ENCODE measurements around the gene KRTAP10-8.
"Not testable (repeated sequence)": the region's sequence is repeated elsewhere in the genome, so short reads cannot be mapped to it uniquely, and the experiment has no call there.

KRTAP10-8 gene

DNA sequence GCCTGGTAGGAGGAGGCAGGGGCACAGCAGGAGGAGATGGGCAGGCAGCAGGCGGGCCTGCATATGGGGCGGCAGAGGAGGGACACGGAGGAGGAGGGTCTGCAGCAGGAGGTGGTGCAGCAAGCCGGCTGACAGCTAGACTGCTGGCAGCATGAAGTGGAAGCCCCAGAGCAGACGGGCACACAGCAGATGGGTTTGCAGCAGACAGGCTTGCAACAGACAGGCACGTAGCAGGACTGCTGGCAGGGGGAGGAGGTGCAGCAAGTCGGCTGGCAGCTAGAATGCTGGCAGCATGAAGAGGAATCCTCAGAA lies 32.1 kb upstream of the KRTAP10-8 start:
- no peak for DNase-seq

DNA sequence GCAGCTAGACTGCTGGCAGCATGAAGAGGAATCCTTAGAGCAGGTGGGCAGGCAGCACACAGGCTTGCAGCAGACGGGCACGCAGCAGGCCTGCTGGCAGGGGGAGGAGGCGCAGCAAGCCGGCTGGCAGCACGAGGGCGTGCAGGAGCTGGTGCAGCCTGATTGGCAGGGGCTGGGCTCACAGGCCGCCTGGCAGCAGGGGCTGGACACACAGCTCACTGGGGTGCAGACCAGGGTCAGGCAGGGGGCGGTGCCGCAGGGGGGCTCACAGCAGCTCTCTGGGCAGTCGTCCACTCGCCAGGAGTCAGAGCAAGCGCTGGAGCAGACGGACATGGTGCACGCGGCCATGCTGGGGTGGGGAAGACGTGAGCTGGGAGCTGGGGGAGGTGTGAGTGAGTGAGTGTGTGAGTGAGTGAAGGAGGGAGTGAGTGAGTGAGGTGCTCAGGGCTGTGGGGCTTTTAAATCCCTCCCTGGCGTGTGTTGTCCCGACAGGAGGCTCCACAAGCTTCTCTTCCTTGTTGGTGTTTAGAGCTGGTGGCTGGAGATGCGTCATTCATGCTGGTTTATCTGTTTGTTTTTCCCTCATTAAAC lies 31.6 kb upstream of the KRTAP10-8 start, which contains the start of gene KRTAP10-5:
Gene KRTAP10-5 (minus strand): TSS at position 374 of the 591 bp plus-strand sequence. CDS start 26 bp downstream, at position 348.
- DNase-seq: not testable (repeated sequence)

GRCh38 chr21:44581158-44581557 lies 30.7 kb upstream of the KRTAP10-8 start:
- no peak for DNase-seq

DNA sequence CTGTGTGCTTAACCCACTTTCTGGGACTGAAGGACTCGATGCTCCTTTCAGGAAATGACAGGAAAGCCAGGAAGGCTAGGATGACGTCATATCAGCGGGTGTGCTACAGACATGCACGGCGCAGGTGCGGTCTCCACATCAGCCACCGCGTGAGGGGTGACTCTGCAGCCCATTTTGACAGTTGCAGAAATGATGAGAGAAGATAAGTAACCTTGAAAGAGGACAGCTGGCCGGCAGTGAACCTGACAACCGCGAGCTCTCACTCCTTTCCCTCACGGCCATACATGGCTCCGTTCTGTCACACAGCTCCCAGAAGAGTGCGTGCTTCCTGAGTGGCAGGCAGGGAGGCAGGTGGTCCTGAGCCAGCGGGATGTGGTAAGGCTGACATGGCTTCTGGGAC lies 29.8 kb upstream of the KRTAP10-8 start:
- DNase-seq: no peak

GRCh38 chr21:44583089-44583799 lies 28.6 kb upstream of the KRTAP10-8 start:
- no peak for DNase-seq

GRCh38 chr21:44583800-44584147 lies 28.1 kb upstream of the KRTAP10-8 start:
- DNase-seq: no peak

DNA sequence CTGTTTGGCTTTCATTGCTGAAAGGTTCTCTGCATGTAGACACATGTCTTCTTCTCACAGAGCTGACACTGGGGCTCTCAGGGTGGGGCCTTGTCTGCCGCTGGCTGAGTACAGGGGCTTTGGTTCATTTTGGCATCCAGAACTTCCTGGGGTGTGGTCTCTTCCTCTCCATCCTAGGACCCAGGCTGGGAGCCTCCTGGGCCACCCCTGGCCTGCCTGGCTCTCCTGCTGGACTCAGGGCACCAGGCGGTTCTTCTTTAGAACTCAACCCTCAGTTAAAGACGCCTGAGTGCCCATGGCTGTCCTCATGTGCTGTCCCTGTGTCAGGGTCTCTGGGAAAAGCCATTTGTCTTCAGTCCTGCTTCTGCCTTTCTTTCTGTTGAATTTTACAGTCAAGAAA lies 26.0 kb upstream of the KRTAP10-8 start:
- no peak for DNase-seq

GRCh38 chr21:44589094-44589493 lies 22.8 kb upstream of the KRTAP10-8 start:
- DNase-seq: no peak

- DNase-seq: no peak
Measured at GRCh38 chr21:44589586-44590305, 22.1 kb upstream of the KRTAP10-8 start.

DNA sequence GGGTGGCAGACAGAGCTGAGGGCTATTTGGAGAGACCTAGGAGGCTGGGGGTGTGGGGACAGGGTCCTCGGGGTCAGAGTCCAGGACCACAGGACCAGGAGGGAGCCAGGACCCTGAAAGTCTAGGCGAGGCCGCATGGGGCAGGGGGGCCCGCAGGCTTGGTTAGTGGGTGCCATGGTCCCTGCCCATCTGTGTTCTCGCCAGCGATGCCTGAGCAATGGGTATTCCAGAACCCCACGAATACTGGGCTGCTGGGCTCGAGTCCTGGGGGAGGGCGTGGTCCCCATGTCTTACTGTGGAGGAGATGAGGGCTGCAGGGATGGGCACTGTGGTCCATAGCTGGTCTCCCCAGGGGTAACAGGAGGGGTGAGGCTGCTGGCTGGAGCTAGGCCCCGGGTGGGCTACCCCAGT lies 21.6 kb upstream of the KRTAP10-8 start:
- no peak for DNase-seq

DNA sequence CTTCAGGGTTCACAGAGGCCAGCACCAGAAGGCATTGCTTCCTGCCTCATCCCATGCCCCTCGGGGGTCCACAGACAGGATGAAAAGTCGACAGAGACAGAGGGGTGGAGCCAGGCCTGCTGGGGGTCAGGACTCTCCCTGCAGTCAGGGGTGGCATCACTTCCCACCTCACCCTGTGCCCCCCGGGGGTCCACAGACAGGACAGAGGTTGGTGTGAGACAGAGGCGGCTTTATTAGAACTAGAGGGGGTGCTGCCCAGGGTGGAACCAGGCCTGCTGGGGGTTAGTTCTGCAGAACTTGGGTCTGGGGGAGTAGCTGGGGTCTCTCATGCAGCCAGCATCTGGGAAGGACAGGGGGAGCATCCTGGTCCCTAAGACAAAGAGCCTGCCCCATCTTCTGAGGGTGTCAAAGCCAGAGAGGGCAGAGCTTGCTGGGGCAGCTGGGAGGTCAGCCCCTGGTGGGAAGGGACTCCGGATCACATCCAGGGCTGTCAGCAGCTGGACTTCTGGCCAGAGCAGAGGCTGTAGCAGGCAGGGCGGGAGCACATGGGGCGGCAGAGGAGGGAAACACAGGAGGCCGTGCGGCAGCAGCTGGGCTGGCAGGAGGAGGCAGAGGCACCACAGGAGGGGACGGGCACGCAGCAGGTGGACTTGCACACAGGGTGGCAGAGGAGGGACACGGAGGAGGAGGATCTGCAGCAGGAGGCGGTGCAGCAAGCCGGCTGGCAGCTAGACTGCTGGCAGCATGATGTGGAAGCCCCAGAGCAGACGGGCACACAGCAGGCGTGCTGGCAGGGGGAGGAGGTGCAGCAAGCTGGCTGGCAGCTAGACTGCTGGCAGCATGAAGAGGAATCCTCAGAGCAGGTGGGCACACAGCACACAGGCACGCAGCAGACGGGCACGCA lies 20.7 kb upstream of the KRTAP10-8 start:
- not testable (repeated sequence) for DNase-seq

GRCh38 chr21:44591801-44592130 lies 20.1 kb upstream of the KRTAP10-8 start:
- not testable (repeated sequence) for DNase-seq

- DNase-seq: no peak
Measured at GRCh38 chr21:44592446-44593311, 19.2 kb upstream of the KRTAP10-8 start, which contains the start of gene KRTAP10-6. TSS of gene KRTAP10-6 (minus strand) at chr21:44592505. CDS start at chr21:44592484, 21 bp downstream.

GRCh38 chr21:44593598-44594405 lies 18.1 kb upstream of the KRTAP10-8 start:
- DNase-seq: no peak

- DNase-seq: no peak
Measured at GRCh38 chr21:44594406-44594916, 17.4 kb upstream of the KRTAP10-8 start.

- no peak for DNase-seq
Measured at GRCh38 chr21:44595524-44595923, 16.4 kb upstream of the KRTAP10-8 start.

DNA sequence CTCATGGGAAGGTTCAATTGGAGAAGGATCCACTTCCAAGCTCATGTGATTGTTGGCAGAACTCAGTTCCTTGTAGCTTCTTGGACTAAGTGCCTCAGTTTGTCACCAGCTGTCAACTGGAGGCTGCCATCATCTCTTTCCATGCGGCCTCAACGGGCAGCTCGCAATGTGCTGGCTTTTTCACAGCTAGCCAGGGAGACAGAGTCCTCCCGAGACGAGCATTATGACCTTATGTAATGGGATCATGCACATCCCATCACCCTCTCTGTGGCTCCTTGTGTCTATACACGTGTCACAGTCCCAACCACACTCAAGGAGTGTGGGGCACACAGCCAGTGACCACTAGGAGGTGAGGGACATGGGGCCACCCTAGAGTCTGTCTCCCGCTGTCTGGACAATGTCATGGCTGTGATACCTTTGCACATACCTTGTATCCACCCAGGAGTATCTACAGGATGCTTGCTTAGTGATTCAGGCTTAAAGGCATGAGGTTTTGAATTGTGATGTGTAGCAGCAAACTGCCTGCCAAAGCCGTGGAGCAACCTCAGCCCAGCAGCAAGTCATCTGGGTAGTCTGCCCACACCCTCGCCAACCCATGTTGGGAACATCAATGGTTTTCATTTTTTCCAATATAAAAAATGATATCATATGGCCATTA lies 15.7 kb upstream of the KRTAP10-8 start:
- DNase-seq: no peak

- no peak for DNase-seq
Measured at GRCh38 chr21:44598061-44598460, 13.8 kb upstream of the KRTAP10-8 start.

DNA sequence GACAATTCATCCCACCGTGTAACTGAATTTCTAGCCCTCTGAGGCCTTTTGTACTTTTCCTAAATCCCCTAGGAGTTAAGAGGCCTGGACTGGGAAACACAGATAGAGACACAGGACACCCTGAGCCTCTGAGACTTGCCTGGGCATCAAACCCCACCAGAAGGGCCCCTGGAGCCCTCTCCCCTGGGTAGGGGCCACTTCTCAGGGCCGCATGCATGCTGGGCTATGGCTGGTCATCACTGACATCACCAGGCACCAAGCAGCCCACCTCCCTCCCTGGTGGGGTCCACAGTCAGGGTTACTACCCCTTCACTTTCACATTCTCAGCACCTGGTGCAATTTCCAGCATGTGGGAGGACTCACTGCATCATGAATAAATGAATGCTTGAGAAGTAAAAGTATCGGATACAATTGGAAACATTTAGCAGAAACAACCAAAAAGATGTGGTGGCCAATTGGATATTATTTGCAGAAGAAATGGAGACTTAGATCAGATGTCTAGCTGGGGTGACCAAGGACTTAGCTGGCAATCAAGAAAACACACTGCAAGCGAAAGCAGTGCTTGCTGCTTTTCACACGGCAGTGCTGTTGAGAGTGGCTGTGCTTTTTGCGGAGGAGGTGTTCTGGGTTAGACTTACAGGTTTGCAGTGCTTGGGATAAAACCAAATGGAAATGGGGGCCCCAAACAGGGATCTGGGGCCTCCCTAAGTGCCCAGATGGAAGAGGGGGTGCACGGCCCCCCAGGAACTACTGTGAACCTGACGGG lies 12.4 kb upstream of the KRTAP10-8 start:
- no peak for DNase-seq
